HFFc6 (cell line): ENCODE measurements around the gene EMP3. TPM values are rescaled to one million over a fixed set of nuclear protein-coding genes. Genes with fewer than 3 reads are reported as not detected.

Experiments used
- DNase-seq: peaks from one replicate; pipeline ENCODE4 v3.0.0-alpha.2; 2018
- H3K27ac Mint-ChIP-seq: 2 replicates; pipeline ENCODE4 v1.8.0; 2020; ENCODE audit warnings: mild to moderate bottlenecking, mixed read lengths
- H3K27me3 Mint-ChIP-seq: 2 replicates; pipeline ENCODE4 v1.8.0; 2021; ENCODE audit warnings: mild to moderate bottlenecking, moderate library complexity, mixed read lengths; ENCODE audit not compliant: insufficient read depth
- H3K36me3 Mint-ChIP-seq: 2 replicates; pipeline ENCODE4 v1.8.0; 2021; ENCODE audit warnings: low read depth, mixed read lengths
- H3K4me1 Mint-ChIP-seq: 2 replicates; pipeline ENCODE4 v1.8.0; 2020; ENCODE audit warnings: low read depth, mixed read lengths
- H3K4me3 Mint-ChIP-seq: 2 replicates; pipeline ENCODE4 v1.8.0; 2020; ENCODE audit warnings: mild to moderate bottlenecking, moderate library complexity, mixed read lengths
- H3K9me3 Mint-ChIP-seq: 2 replicates; pipeline ENCODE4 v1.8.0; 2020; ENCODE audit warnings: mild to moderate bottlenecking, mixed read lengths
- CTCF ChIP-seq: fragments of 200-600 bp; sonication (generic); IDR thresholded peaks from 2 replicates; pipeline ENCODE4 v1.5.0; 2021; ENCODE audit warnings: antibody characterized with exemption, mild to moderate bottlenecking
- total RNA-seq, 6 experiments: library from RNA; stranded (reverse); fragmentation: NEBNext Ultra II Directional; extraction: Animal tissue kit (Norgen Biotek cat#: 25700); gene quantifications; 2 replicates in 1 of 6; 3 replicates in 5 of 6; pipeline ENCODE4 v1.2.3, GENCODE V29; 2021

Gene EMP3
- total RNA-seq, 6 experiments from 2014 or later, result 471 to 574 (median 525) TPM

DNA sequence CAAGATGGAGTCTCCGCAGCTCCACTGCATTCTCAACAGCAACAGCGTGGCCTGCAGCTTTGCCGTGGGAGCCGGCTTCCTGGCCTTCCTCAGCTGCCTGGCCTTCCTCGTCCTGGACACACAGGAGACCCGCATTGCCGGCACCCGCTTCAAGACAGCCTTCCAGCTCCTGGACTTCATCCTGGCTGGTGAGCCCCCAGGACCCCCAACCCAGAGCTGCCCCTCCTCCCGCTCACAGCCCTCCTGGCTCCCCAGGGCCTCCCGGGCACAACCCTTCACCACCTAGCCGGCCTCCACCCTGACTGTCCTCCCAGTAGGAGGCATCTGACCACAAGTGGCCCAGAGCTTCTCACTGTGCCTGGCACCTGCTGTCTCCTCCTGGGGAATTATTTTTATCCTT lies 48.2 kb downstream of the EMP3 start:
- no peak overlapping the region; the same call in 1 of the 2 replicates for H3K27ac Mint-ChIP-seq

DNA sequence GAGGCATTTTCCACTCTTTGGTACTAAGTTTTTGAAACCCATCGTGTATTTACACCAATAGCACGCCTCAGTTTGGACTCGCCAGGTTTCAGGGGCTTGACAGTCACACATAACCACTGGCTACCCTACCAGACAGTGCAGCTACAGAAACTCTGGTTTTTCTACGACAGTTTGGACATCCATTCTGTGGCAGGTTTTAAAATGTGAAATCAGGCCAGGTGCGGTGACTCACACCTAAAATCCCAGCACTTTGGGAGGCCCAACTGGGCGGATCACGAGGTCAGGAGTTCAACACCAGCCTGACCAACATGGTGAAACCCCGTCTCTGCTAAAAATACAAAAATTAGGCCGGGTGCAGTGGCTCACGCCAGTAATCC lies 52.8 kb downstream of the EMP3 start:
- DNase-seq, result no peak
- no peaks in the 10 kb centered on the region; the same call in 1 of the 2 replicates for H3K27me3 Mint-ChIP-seq
- TF ChIP-seq CTCF, result no peak
- H3K36me3 Mint-ChIP-seq, result peaks cover 18% of the 10 kb centered on the region
- no peak overlapping the region for H3K4me3 Mint-ChIP-seq
- no peaks in the 10 kb centered on the region for H3K4me1 Mint-ChIP-seq
- no peaks in the 10 kb centered on the region for H3K9me3 Mint-ChIP-seq
- H3K27ac Mint-ChIP-seq, result no peak overlapping the region

More for the DNA sequence above, 48.2 kb downstream of the EMP3 start:
- no peak for TF ChIP-seq CTCF
- Mint-ChIP-seq H3K4me3 (no peak overlapping the region), H3K4me1 (0 out of 2 replicates have a peak, but pooled peaks cover 6% of the 10 kb centered on the region), H3K9me3 (no peaks in the 10 kb centered on the region), H3K27me3 (peaks cover 11% of the 10 kb centered on the region), H3K36me3 (no peaks in the 10 kb centered on the region)
- no peak for DNase-seq

GRCh38 chr19:48379058-48379457 lies 53.7 kb downstream of the EMP3 start:
- TF ChIP-seq CTCF, result no peak
- H3K9me3 Mint-ChIP-seq, result no peaks in the 10 kb centered on the region
- H3K4me1 Mint-ChIP-seq, result no peaks in the 10 kb centered on the region
- no peak overlapping the region for H3K4me3 Mint-ChIP-seq
- H3K27ac Mint-ChIP-seq, result no peak overlapping the region
- DNase-seq, result no peak
- no peaks in the 10 kb centered on the region; the same call in 1 of the 2 replicates for H3K27me3 Mint-ChIP-seq
- peaks cover 22% of the 10 kb centered on the region for H3K36me3 Mint-ChIP-seq

Other genes with a start within 250 kb of the EMP3 start
- 1 to 10 TPM; 3.8 to 5.3 (median 4.8) TPM for gene PLA2G4C, start 214.7 kb upstream of the EMP3 start, total RNA-seq
- gene LIG1, start 155.2 kb upstream of the EMP3 start, total RNA-seq, result 10 to 100 TPM; 25.9 to 55.8 (median 48.1) TPM
- 1 to 10 TPM; 5.6 to 7.2 (median 5.9) TPM for gene ZSWIM9, start 154.9 kb upstream of the EMP3 start, total RNA-seq
- 10 to 100 TPM; 11.3 to 17.2 (median 14.7) TPM for gene CARD8, start 69.6 kb upstream of the EMP3 start, total RNA-seq
- under 1 TPM in 5 of 6 experiments, not detected in 1; 0.17 to 0.43 (median 0.25) TPM for gene ZNF114, start 55.5 kb upstream of the EMP3 start, total RNA-seq
- gene TMEM143, start 38.4 kb downstream of the EMP3 start, total RNA-seq, result 1 to 10 TPM; 5.9 to 9.7 (median 7.7) TPM
- gene SYNGR4, start 38.8 kb downstream of the EMP3 start, total RNA-seq, result not detected
- gene KDELR1, start 66.0 kb downstream of the EMP3 start, total RNA-seq, result 100 to 1,000 TPM; 354 to 455 (median 395) TPM
- gene GRIN2D, start 68.1 kb downstream of the EMP3 start, total RNA-seq, result 1 to 10 TPM; 2.8 to 4.4 (median 3.1) TPM
- 10 to 100 TPM; 36.2 to 53.5 (median 41.7) TPM for gene GRWD1, start 120.4 kb downstream of the EMP3 start, total RNA-seq
- gene KCNJ14, start 130.0 kb downstream of the EMP3 start, total RNA-seq, result under 1 TPM; 0.33 to 0.90 (median 0.51) TPM
- 10 to 100 TPM; 46.2 to 49.5 (median 47.1) TPM for gene CYTH2, start 143.8 kb downstream of the EMP3 start, total RNA-seq
- under 1 TPM; 0.21 to 0.88 (median 0.60) TPM for gene LMTK3, start 186.3 kb downstream of the EMP3 start, total RNA-seq
- under 1 TPM in 1 of 6 experiments, not detected in 5; 0.33 TPM for gene SULT2B1, start 226.6 kb downstream of the EMP3 start, total RNA-seq